ENCODE data around the gene PI4KB.
A peak's percentile ranks its signal among the peaks of the same experiment; 100 is the strongest.

PI4KB gene

GRCh38 chr1:151311011-151311410, 16.2 kb downstream of the PI4KB start:
- no peak for DNase-seq

- DNase-seq, result no peak
These were observed 17.3 kb downstream of the PI4KB start for GRCh38 chr1:151309811-151310323.

- no peak for DNase-seq
These were observed 32.3 kb downstream of the PI4KB start for GRCh38 chr1:151294742-151295462.

- no peak for DNase-seq
These were observed 34.1 kb downstream of the PI4KB start for GRCh38 chr1:151293093-151293492.

GRCh38 chr1:151292207-151293030, 34.8 kb downstream of the PI4KB start:
- no peak for DNase-seq

- DNase-seq, result no peak
These were observed 36.4 kb downstream of the PI4KB start for GRCh38 chr1:151290709-151291303.

- DNase-seq, result no peak
These were observed 37.1 kb downstream of the PI4KB start for GRCh38 chr1:151289991-151290708.

GRCh38 chr1:151289080-151289935, 37.9 kb downstream of the PI4KB start:
- no peak for DNase-seq

GRCh38 chr1:151288502-151288901, 38.7 kb downstream of the PI4KB start:
- DNase-seq, result no peak

GRCh38 chr1:151287767-151288500, 39.3 kb downstream of the PI4KB start:
- no peak for DNase-seq

GRCh38 chr1:151287341-151287699, 39.9 kb downstream of the PI4KB start:
- no peak for DNase-seq

GRCh38 chr1:151286619-151287340, 40.4 kb downstream of the PI4KB start:
- no peak for DNase-seq

GRCh38 chr1:151284013-151284577, 43.1 kb downstream of the PI4KB start:
- no peak for DNase-seq

GRCh38 chr1:151282883-151283725, 44.1 kb downstream of the PI4KB start:
- peak; percentile 26 to 37 for DNase-seq

- DNase-seq, result peak; percentile 98
These were observed 45.0 kb downstream of the PI4KB start, which contains the start of gene ZNF687 for GRCh38 chr1:151281969-151282882. TSS of gene ZNF687 (plus strand) at chr1:151282299. CDS start at chr1:151286292, 3,993 bp downstream.

GRCh38 chr1:151281225-151281968, 45.8 kb downstream of the PI4KB start:
- peak; percentile 96 to 98 for DNase-seq

GRCh38 chr1:151277249-151277648, 50.0 kb downstream of the PI4KB start:
- no peak for DNase-seq

All from stimulated activated CD4-positive, alpha-beta T cell treated with anti-CD3 and anti-CD28 coated beads, Interleukin-2, amount 100 ng/mL, for 24 hours (primary cell).